GM18867 (cell line): Measurements from ENCODE around the gene ZNF618.

Experiments
- ATAC-seq: cut with Tn5 transposase; IDR thresholded peaks from one replicate; pipeline ENCODE4 v1.9.1; 2021; ENCODE audit warnings: mild to moderate bottlenecking, moderate library complexity; ENCODE audit not compliant: unreplicated experiment

Gene ZNF618

DNA sequence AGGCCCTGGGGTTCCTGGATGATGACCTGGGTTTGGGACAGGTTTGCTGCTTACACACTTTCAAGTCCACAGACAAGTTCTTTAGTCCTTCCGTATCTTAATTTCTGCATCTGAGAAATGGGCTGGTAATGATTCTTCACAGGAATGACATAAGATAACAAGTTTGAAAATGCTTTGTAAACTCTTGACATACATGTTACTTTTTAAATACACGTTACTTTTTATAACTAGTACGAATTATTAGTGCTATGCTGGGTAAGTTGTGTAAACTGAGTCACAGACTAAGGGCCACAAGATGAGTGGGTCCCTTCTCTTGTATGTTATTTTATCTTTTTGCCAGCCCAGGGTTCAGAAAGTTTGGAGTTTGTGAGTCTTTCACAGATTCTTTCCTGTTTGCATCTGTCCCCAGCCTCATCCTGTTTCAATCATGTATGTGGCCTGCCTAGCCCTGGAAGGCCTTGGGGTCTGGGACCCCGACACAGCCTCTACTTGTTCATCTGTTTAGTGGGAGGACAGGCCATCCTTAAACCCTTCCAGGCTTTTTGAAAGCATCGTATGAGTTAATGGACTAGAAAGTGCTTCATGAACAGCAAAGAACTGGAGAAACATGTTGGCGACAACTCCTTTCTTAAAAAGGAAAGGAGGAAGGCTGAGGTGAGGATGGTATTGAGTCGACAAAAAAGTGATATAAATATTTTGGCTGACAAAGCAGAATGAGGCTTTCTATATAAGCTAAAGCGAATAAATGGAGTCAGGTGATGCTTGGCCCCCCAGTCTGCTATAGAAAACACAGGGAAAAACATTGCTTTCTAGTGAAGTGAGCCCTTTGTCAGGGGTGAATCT, 9.3 kb downstream of the ZNF618 start:
- ATAC-seq, result no peak

DNA sequence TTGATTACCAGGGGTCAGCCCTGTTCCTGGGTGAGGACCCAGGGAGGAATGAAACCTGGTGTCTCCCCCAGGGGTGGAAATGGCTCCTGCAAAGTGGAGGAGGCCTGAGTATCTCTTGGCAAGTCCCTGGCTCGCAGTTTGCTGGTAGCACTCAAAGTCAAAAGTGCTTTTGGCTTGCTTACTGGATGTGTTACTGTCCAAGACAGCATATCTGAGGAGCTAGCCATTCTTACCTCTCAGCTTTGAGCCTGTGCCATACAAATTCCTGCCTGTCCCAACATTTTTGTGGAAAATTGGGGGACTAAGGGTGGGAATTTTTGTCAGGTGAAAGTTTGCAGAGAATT, 9.9 kb downstream of the ZNF618 start:
- no peak for ATAC-seq

DNA sequence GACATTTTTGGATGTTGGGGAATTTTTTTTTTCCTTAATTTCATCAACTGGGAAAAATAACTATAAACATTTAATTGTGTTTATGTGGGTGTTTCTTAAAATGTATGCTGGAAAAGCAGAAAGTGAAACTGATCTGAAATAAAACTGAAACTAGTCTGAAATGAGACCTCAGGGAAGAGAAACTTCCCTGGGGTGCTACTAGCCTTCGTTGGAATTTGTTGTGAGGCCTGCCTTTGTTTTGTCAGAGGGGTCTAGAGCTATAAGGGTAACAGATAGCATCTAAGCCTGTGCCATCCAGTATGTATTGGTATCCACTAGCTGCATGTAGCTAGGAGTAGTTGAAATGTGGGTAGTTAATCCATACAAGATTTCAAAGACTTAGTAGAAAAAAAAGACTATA, 10.4 kb downstream of the ZNF618 start:
- no peak for ATAC-seq

DNA sequence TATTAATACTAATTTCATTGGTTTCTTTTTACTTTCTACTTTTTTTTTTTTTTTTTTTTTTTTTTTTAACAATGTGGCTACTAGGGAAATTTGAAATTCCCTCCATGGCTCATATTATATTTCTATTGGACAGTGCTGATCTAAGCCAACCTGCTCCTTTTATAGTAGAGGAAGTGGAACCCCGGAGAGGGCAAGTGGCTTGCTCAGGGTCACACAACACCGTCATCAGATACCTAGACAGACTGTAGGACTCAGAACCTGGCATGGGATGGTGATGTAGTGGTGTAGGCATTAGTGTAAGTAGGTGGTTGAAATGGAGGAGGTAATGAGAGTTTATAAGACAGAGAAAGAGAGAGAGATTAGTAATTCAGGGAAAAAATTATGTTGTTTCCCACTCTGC, 10.8 kb downstream of the ZNF618 start:
- ATAC-seq, result no peak

DNA sequence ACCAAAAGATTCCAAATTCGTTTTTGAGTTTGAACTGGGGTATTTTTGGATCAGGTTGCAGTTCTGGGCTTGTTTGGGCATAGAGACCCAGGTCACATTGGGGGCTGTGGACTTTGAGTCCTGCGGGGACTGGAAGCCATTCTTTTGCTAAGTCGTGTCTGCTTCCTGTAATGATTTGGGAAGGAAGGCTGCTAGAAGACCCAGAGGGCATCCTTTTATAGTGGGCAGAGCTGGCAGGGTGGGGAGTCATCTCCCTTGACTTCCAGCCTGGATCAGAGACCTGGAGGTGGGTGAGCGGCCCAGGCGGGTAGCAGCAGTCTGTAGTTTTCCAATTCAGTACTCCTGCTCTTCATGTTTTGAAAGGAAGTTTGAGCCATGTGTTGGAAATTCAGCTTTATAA, 11.3 kb downstream of the ZNF618 start:
- no peak for ATAC-seq

DNA sequence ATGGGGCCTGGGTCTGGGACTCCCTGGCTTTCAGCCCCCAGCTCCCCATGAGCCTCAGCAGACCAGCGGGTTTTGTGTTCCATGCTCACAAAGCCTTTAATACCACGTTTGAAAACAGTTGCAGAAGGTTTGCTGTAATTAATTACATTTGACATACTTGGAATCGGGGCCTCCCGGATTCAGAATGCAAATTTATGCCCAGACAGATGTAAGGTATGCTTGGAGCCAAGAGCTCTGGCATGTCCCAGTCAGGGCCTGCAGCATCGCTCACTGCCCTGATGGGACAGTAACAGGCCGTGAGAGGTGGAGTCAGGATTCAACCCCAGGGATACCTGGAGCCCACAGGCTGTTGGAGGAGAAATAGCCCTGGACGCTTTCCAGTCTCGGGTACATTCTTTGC, 12.2 kb downstream of the ZNF618 start:
- no peak for ATAC-seq

DNA sequence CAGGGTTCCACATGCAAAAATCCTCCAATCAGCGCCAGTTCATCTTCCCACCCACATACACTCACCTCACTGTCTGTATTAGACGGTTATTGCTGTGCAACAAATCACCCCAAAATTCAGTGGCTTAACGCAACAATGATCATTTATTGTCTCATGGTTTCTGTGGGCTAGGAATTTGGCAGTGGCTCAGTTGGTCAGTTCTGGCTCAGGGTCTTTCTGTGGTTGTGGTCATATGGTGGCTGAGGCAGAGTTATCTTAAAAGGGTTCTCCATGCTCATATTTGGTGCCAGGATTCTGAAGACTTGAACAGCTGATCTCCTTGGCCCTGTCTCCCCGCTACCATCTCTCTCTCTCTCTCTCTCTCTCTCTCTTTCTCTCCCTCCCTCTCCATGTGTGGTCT, 12.9 kb downstream of the ZNF618 start:
- ATAC-seq, result no peak

DNA sequence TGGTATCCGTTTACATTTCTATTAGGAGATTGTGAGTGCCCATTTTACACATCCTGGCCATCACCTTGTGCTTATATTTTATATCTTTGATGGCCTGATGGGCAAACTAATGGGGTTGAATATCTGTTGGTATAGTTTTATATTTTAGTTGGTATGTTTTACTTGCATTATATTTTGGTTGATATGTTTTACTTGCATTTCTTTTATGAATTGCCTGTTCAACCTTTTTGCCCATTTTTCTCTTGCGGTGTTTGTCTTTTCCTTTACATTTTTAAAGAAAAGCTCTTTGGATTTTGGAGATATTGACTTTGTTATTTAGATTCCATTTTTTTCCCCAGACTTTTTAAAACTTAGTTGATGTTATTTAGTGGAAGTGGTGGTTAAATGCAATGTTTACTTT, 14.6 kb downstream of the ZNF618 start:
- no peak for ATAC-seq

DNA sequence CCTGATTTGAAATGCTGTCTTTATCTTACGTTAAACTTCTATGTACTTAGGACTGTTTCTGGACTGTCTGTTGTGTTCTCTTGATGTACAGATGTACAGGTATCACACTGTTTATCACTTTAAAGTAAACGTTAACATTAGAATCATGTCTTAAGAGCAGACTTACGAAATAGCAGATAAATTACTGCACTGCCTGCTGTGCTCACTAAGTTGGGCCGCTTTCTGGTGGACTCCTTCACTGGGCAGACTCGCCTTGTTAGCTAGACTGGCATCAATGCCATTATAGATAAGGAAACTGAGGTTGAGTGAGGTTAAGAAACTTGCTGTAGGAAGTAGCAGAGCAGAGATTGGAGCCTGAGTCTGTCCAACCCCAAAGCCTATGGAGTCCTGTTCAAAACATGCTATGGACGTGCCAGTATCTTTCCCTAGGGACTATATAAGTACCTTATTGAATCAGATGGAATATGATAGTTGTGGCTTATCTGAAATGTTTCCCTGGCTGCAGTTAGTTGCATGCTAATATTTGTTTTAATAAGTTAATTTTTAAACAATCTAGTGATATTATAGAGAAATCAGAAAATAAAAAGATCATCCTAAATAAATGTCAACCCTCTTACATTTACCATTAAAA, 16.9 kb downstream of the ZNF618 start:
- no peak for ATAC-seq

DNA sequence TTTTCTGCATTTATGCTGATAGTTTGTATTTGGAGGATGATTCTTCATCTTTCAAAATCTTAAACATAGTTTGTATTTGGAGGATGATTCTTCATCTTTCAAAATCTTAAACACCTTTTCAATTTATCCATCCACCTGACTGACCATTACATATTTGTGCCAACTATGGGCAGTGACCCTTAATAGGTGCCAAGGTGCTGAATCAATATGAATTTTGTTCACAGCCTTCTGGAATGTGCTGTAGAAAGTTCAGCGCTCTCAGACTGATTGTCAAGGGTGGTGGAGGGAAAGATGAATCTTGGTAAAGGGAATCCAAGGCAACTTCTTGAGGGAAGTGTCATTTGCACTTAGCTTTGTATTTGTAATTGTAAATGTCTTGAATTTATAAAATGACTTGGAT, 18.1 kb downstream of the ZNF618 start:
- no peak for ATAC-seq

DNA sequence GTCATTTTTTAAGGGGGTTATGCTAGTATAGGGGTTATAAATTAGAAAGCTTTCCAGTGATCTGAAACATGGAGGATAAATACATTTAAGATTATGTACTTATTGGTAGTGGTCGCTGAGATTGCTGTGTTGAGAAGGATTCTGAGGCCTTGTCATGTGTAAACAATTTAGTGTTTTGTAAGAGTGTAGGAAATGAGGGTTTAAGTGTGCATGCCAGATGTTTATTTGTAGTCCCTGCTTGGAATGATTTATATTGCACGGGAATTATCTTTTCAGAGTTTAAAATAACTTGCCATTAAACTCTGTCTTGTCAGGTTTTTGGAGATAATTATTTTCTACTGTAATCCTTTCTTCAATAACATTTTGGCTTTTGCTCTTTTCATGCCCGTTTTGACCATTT, 19.4 kb downstream of the ZNF618 start:
- no peak for ATAC-seq

DNA sequence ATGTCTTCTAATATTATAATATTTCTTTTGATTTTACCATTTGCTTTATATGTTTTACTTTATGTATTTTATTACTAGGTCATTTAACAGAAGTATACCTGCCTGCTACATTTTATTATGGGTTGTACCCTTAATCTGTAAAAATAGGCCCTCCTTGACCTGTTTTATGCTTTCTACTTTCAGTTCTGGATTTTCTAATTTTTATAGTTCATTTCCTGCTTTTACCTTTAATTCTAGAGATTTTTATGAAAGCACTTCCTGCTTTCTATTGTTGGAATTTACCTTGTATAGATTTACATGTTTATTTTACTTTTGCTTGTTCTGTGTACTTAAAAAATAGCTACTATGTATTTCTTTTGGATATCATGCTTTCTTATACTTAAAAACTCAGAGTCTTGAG, 20.6 kb downstream of the ZNF618 start:
- ATAC-seq, result no peak

DNA sequence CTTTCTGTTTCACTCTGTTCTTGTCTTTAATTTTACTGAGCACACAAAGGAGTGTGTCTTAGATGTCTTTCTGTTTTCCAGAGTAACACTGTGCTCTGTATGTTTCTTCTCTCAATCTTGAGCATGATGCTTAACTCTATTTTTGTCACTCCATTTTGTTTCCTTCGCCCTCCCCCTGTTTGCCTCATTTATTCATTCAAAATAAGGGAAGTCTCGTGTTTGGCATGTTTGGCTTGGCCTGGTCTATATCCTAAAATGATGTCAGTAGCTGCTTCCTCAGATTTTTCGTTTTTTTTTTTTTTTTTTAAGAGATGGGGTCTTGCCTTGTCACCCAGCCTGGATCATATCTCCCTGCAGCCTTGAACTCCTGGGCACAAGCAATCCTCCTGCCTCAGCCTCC, 22.0 kb downstream of the ZNF618 start:
- no peak for ATAC-seq

DNA sequence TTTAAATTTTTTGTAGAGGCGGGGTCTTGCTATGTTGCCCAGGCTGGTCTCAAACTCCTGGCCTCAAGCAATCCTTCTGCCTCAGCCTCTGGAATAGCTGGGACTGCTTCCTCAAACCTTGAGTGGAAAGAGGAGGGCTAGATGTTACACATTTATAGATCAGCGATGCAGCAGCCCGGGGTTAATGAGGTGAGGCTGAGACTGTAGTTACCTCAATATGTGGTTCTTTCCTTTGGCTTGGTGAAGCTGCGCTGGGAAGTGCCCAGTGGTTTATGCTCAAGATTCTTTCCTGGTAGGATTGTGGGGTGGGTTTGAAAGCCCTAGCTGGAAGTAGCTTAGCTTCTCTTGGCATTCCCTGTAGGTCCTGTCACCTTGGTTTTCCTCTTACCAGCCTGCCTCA, 22.5 kb downstream of the ZNF618 start:
- ATAC-seq, result no peak

DNA sequence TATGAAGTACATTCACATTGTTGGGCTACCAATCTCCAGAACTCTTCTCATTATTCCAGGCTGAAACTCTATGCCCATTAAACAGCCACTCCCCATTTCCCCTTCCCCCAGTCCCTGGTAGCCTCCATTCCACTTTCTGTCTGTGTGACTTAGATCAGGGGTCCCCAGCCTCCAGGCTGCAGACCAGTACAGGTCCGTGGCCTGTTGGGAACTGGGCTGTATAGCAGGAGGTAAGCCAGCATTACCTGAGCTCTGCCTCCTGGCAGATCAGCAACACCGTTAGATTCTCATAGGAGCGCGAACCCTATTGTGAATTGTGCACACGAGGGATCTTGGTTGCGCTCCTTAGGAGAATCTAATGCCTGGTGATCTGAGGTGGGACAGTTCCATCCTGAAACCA, 23.1 kb downstream of the ZNF618 start:
- ATAC-seq, result no peak

DNA sequence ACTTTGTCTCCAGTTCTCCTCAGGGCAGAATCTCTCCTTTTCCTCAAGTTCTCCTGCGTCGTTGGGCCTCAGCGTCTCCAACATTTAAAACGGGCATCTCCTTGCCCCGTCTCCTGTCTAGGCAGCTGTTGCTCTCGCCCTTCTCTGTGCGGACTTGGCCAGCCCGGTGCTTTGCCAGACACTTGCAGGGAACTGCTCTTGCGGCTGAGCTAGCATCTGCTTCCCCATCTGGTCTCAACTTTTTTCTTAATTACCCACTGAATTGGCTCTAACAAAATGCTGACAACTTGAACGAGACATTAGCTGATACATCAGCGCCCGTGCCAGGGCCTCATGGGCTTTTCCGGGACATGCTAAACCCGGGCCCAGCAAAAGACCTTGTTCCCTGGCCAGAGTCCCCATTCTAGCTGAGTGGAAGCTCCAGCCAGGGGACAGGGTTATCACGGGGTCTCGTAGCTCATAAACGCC, 25.1 kb downstream of the ZNF618 start:
- ATAC-seq, result no peak

DNA sequence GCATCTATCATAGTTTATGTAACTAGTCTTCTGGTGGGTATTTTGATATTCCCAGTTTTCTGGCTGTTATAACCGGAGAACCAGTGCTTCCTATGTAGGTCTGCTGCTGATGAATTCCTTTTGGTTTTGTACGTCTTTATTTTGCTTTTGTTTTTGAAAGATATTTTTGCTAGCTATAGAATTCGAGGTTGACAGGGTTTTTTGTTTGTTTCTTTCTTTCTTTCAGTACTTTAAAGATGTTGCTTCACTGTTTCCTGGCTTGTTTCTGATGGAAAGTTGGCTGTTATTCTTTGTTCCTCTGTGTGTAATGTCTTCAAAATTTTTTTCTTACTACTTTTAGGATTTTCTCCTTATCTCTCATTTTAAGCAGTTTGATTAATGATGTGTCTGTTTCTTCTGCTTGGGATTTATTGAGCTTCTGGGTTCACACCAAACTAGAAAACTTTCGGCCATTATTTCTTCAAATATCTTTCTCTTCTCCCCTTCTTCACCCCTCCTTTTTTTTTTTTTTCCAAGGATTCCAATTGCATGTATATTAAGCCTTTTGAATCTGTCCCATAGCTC, 27.5 kb downstream of the ZNF618 start:
- ATAC-seq, result no peak

DNA sequence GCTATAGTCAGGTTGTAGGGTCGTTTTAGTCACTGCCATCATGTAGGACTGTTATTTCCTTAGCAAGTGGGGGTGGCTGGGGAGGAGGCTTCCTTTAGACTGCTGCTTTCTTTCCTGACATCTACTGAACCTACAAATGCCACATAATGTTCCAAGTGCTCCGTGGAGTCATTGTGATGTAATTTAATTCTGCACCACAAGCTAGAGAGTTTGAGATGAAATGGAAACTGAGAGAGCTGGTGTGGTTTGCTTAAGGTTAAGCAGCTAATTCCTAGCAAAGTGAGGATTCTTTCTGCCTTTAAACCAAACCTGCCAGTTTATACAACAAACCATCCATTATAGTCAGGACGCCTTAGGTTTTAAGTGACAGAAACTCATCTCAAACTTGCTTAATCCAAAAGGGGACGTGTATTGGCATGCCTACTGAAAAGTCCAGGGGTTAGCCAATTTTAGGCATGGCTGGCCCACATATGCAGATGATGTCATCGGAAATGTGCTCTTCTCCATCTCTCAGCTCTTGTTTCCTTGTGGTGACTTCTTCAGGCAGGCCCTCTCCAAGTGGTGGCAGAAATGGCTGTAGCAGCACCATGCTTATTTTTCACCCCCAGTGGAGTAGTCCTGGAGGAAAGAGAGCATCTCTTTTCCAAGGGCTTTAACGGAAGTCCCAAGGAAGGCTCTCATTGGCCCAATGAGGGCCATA, 30.5 kb downstream of the ZNF618 start:
- no peak for ATAC-seq

DNA sequence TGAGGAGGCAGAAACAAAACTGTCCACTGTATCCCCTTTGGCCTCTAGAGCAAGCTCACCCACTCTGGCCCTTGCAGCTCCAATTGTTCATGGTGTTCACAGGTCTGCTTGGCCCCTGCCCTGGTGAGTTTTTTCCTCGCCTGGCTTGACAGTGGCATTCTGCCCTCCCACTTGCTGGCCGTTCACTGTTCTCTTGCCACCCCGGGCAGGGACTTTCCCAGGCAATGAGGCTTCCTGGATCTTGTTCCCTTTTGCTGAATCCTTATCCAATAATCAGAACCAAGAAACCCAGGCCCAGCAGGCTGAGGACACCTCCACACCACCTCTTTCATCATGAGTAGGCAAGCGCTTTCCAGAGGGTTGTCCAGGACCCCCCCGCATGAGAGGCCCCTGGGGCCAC, 31.2 kb downstream of the ZNF618 start:
- no peak for ATAC-seq

DNA sequence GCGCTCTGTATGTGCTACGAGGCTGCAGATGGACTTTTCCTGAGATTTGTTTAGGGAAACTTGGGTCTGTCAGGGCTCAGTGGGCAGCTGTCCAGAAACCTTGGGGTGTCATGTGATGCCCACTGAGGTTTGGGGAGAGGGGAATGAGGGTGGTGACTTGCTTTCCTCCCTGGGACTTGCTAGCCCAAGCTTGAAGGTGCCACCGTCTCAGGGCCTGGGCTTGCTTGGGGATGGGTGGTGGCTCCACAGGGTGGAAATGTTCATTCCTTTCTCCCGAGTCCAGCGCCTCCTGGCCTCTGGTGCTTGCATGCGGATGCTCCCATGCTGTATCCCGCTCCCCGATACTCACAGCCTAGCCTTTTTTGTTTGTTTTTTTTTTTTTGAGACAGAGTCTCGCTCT, 33.3 kb downstream of the ZNF618 start:
- ATAC-seq, result no peak

DNA sequence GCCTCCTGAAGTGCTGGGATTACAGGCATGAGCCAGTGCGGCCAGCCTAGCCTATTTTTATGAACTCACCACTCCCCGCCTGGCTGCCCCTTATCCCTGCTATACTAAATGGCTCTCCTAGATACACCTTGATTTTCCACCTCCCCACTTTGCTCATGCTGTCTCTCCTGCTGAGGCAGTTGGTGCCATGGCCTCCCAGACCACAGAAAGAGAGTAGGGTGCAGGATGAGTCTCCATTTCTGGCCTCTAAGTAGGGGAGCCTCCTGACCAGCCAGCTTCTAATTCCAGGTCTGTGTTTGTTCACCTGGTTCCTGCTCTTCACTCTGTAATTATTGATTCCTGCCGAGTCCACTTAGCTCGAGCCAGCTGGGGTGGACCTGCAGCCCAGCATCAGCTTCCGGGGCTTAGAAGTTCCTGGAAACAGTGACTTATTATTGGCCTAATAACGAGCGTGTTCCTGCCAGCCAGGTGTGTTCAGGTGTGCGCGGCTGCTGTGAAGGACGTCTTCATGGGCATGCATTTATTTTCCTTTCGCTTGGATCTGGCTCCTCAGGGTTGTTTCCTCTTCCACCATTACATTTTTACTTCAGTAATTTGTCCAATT, 34.0 kb downstream of the ZNF618 start:
- no peak for ATAC-seq
